H9 (cell line): ENCODE results near the gene PITPNM3. TPM values are rescaled to one million over a fixed set of nuclear protein-coding genes. Genes with fewer than 3 reads are reported as not detected.

Experiments used
- DNase-seq: peaks from one replicate; pipeline ENCODE4 v3.0.0-alpha.2; 2017
- H2AFZ ChIP-seq: one replicate; pipeline ENCODE4 v1.6.1; 2013; ENCODE audit warnings: mild to moderate bottlenecking, low read length, control low read depth, moderate library complexity
- H2AK5ac ChIP-seq: 2 replicates; pipeline ENCODE4 v1.6.1; 2013; ENCODE audit warnings: low read length, control low read depth, mixed read lengths; ENCODE audit not compliant: insufficient read length
- H2BK120ac ChIP-seq: one replicate; pipeline ENCODE4 v1.6.1; 2013; ENCODE audit warnings: low read depth, mild to moderate bottlenecking, low read length, control low read depth, inconsistent platforms; ENCODE audit not compliant: poor library complexity, severe bottlenecking
- H2BK12ac ChIP-seq: 2 replicates; pipeline ENCODE4 v1.6.1; 2013; ENCODE audit warnings: low read length, control low read depth, mixed read lengths, low read depth; ENCODE audit not compliant: insufficient read length
- H2BK15ac ChIP-seq: 2 replicates; pipeline ENCODE4 v1.6.1; 2013; ENCODE audit warnings: low read depth, low read length, control low read depth
- H2BK20ac ChIP-seq: one replicate; pipeline ENCODE4 v1.6.1; 2013; ENCODE audit warnings: low read depth, mild to moderate bottlenecking, low read length, control low read depth, inconsistent platforms; ENCODE audit not compliant: poor library complexity, severe bottlenecking
- H2BK5ac ChIP-seq: 2 replicates; pipeline ENCODE4 v1.6.1; 2013; ENCODE audit warnings: low read length, control low read depth, mixed read lengths; ENCODE audit not compliant: insufficient read length
- H3K14ac ChIP-seq: 2 replicates; pipeline ENCODE4 v1.6.1; 2013; ENCODE audit warnings: low read length, control low read depth; ENCODE audit not compliant: insufficient read depth
- H3K18ac ChIP-seq: 2 replicates; pipeline ENCODE4 v1.6.1; 2013; ENCODE audit warnings: low read depth, mild to moderate bottlenecking, mixed read lengths, low read length, control low read depth; ENCODE audit not compliant: insufficient read length
- H3K23ac ChIP-seq: 2 replicates; pipeline ENCODE4 v1.6.1; 2013; ENCODE audit warnings: low read length, control low read depth, mixed read lengths, low read depth; ENCODE audit not compliant: insufficient read length
- H3K23me2 ChIP-seq: 2 replicates; pipeline ENCODE4 v1.6.1; 2013; ENCODE audit warnings: low read depth, mild to moderate bottlenecking, mixed read lengths, low read length, control low read depth; ENCODE audit not compliant: insufficient read length, poor library complexity, severe bottlenecking
- H3K27ac ChIP-seq: 2 replicates; pipeline ENCODE4 v1.5.1; 2013; ENCODE audit warnings: low read length, control low read depth, mixed read lengths, low read depth; ENCODE audit not compliant: insufficient read length
- H3K27me3 ChIP-seq: 2 replicates; pipeline ENCODE4 v1.6.1; 2013; ENCODE audit warnings: low read length, control low read depth, inconsistent platforms; ENCODE audit not compliant: insufficient read depth
- H3K4ac ChIP-seq: 2 replicates; pipeline ENCODE4 v1.6.1; 2013; ENCODE audit warnings: low read depth, mild to moderate bottlenecking, control low read depth, inconsistent platforms, low read length, moderate library complexity
- H3K4me1 ChIP-seq: 2 replicates; pipeline ENCODE4 v1.6.1; 2013; ENCODE audit warnings: low read length, control low read depth, inconsistent platforms; ENCODE audit not compliant: insufficient read depth
- H3K4me2 ChIP-seq: 2 replicates; pipeline ENCODE4 v1.6.1; 2013; ENCODE audit warnings: low read length, control low read depth, mixed read lengths; ENCODE audit not compliant: insufficient read length, insufficient read depth
- H3K56ac ChIP-seq: 2 replicates; pipeline ENCODE4 v1.6.1; 2013; ENCODE audit warnings: low read depth, mild to moderate bottlenecking, mixed read lengths, low read length, control low read depth; ENCODE audit not compliant: insufficient read length
- H3K79me1 ChIP-seq: 2 replicates; pipeline ENCODE4 v1.6.1; 2013; ENCODE audit warnings: low read depth, mild to moderate bottlenecking, moderate library complexity, low read length, control low read depth, inconsistent platforms; ENCODE audit not compliant: insufficient read depth, poor library complexity, severe bottlenecking
- H3K79me2 ChIP-seq: 2 replicates; pipeline ENCODE4 v1.6.1; 2013; ENCODE audit warnings: low read length, control low read depth, inconsistent platforms; ENCODE audit not compliant: insufficient read depth
- H3K9ac ChIP-seq: 2 replicates; pipeline ENCODE4 v1.6.1; 2013; ENCODE audit warnings: low read length, control low read depth, mixed read lengths; ENCODE audit not compliant: insufficient read length; ENCODE audit errors: extremely low read depth
- H3K9me3 ChIP-seq: one replicate; pipeline ENCODE4 v1.6.1; 2013; ENCODE audit warnings: low read depth, low read length, inconsistent platforms; ENCODE audit not compliant: control insufficient read depth
- H3T11ph ChIP-seq: one replicate; pipeline ENCODE4 v1.6.1; 2013; ENCODE audit warnings: mild to moderate bottlenecking, low read length, control low read depth, inconsistent platforms
- H4K20me1 ChIP-seq: one replicate; pipeline ENCODE4 v1.6.1; 2013; ENCODE audit not compliant: control insufficient read depth, insufficient read length, insufficient read depth
- H4K5ac ChIP-seq: 2 replicates; pipeline ENCODE4 v1.6.1; 2013; ENCODE audit warnings: low read depth, mild to moderate bottlenecking, mixed read lengths, low read length, control low read depth; ENCODE audit not compliant: insufficient read length
- H4K8ac ChIP-seq: replicated peaks from 2 replicates; pipeline ENCODE4 v1.6.1; 2013; ENCODE audit warnings: low read length, control low read depth, mixed read lengths, low read depth; ENCODE audit not compliant: insufficient read length
- H4K91ac ChIP-seq: 2 replicates; pipeline ENCODE4 v1.6.1; 2013; ENCODE audit warnings: low read depth, mild to moderate bottlenecking, moderate library complexity, mixed read lengths, low read length, control low read depth; ENCODE audit not compliant: insufficient read length
- H3K27ac Mint-ChIP-seq, 3 experiments: 2 replicates in 2 of 3; 3 replicates in 1 of 3; pipeline ENCODE4 v1.8.0; 2020 to 2021; ENCODE audit warnings: mixed read lengths in 3 of 3, mild to moderate bottlenecking in 1 of 3, moderate library complexity in 1 of 3
- H3K27me3 Mint-ChIP-seq: 2 replicates; pipeline ENCODE4 v1.8.0; 2021; ENCODE audit warnings: low read depth, mild to moderate bottlenecking, moderate library complexity, mixed read lengths
- H3K36me3 Mint-ChIP-seq, 3 experiments: 2 replicates in 2 of 3; 3 replicates in 1 of 3; pipeline ENCODE4 v1.8.0; 2020 to 2021; ENCODE audit warnings: low read depth in 3 of 3, mixed read lengths in 3 of 3; ENCODE audit not compliant: insufficient read depth in 1 of 3
- H3K4me1 Mint-ChIP-seq, 2 experiments: 2 replicates each; pipeline ENCODE4 v1.8.0; 2020; ENCODE audit warnings: mixed read lengths in 2 of 2
- H3K4me3 Mint-ChIP-seq, 2 experiments: 2 replicates in 1 of 2; 3 replicates in 1 of 2; pipeline ENCODE4 v1.8.0; 2020 to 2021; ENCODE audit warnings: mild to moderate bottlenecking in 2 of 2, mixed read lengths in 2 of 2, moderate library complexity in 1 of 2
- H3K9me3 Mint-ChIP-seq, 2 experiments: 2 replicates in 1 of 2; 3 replicates in 1 of 2; pipeline ENCODE4 v1.8.0; 2020; ENCODE audit warnings: mild to moderate bottlenecking in 2 of 2, mixed read lengths in 2 of 2, moderate library complexity in 1 of 2
- WGBS: extraction: QIAGEN DNeasy Blood & Tissue Kit; methylation state at CpG from one replicate; pipeline ENCODE4 v1.1.7; 2013; ENCODE audit warnings: missing lambda C conversion rate, low lambda C conversion rate, mixed read lengths; ENCODE audit not compliant: insufficient read length; ENCODE audit errors: extremely low coverage; 5-methylcytosine and 5-hydroxymethylcytosine counted together
- total RNA-seq: library from RNA; stranded (reverse); gene quantifications from 2 replicates; pipeline ENCODE4 v1.2.1, GENCODE V29; 2021
- TF ChIP-seq, protein P1 (sequence below): fragments of 200-600 bp; sonication (generic); conservative IDR thresholded peaks from 3 replicates; pipeline ENCODE4 v1.8.0; 2021; ENCODE audit warnings: antibody characterized with exemption, mild to moderate bottlenecking

Gene PITPNM3
- total RNA-seq, 1 experiment from 2014 or later, result 3.4 TPM

DNA sequence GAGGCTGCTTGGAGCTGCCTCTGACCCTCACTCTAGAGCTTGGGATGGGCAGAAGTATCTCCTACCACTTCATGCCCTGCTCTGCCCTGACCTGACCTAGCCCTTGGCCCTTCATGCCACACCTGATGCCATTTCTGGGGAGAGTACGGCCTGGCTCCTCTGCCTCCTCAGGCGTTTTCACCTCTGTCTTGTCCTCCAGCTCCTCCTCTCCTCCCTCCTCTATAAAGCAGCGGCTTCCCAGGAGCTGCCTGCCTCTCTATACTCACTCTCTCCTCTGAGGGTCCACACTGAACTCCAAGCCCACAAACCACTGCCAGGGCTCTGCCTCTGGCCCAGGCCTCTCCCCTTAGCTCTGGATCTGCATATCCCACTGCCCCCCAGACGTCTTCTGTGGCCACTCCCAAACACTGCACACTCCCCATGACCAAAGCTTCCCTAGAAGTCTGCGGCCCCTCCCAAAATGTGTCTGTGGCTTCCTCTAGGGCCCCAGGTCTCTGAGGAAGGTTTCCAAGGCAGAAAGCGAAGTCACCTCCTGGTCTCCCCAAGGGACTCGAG, 52.6 kb downstream of the PITPNM3 start:
- Histone ChIP-seq H3K14ac (no peak overlapping the region), H2BK120ac (no peak overlapping the region), H4K91ac (no peak overlapping the region), H3K56ac (no peak overlapping the region), H4K8ac (no peak overlapping the region), H3K4ac (no peak overlapping the region), H3K23me2 (no peaks in the 10 kb centered on the region), H4K20me1 (no peaks in the 10 kb centered on the region), H3T11ph (no peak overlapping the region), H2AK5ac (no peak overlapping the region), H2AFZ (no peak overlapping the region), H3K79me1 (no peaks in the 10 kb centered on the region), H2BK20ac (no peak overlapping the region), H3K18ac (no peak overlapping the region), H2BK5ac (no peak overlapping the region), H3K79me2 (no peaks in the 10 kb centered on the region), H3K27ac (no peak overlapping the region), H3K9ac (no peak overlapping the region), H4K5ac (no peak overlapping the region), H2BK12ac (no peak overlapping the region), H2BK15ac (no peak overlapping the region), H3K23ac (no peak overlapping the region), H3K9me3 (no peaks in the 10 kb centered on the region), H3K4me1 (no peaks in the 10 kb centered on the region), H3K4me2 (no peak overlapping the region), H3K27me3 (no peaks in the 10 kb centered on the region)
- Mint-ChIP-seq H3K27me3 (peaks cover 9% of the 10 kb centered on the region), H3K36me3 (peaks cover 0 to 6% (median 5%) of the 10 kb centered on the region in 3 experiments; a peak in 2 of 7 replicates), H3K27ac (peak overlapping the region in 2 of 3 experiments; percentile 44 to 87; a peak in 2 of 7 replicates), H3K4me3 (no peak overlapping the region), H3K9me3 (peaks cover 2 to 4% of the 10 kb centered on the region in 2 experiments; a peak in 4 of 5 replicates), H3K4me1 (peaks cover 13 to 14% of the 10 kb centered on the region in 2 experiments)
- TF ChIP-seq, protein P1, sequence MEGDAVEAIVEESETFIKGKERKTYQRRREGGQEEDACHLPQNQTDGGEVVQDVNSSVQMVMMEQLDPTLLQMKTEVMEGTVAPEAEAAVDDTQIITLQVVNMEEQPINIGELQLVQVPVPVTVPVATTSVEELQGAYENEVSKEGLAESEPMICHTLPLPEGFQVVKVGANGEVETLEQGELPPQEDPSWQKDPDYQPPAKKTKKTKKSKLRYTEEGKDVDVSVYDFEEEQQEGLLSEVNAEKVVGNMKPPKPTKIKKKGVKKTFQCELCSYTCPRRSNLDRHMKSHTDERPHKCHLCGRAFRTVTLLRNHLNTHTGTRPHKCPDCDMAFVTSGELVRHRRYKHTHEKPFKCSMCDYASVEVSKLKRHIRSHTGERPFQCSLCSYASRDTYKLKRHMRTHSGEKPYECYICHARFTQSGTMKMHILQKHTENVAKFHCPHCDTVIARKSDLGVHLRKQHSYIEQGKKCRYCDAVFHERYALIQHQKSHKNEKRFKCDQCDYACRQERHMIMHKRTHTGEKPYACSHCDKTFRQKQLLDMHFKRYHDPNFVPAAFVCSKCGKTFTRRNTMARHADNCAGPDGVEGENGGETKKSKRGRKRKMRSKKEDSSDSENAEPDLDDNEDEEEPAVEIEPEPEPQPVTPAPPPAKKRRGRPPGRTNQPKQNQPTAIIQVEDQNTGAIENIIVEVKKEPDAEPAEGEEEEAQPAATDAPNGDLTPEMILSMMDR, result no peak
- no peak for DNase-seq
- WGBS, result no CpG with 5 or more reads among the region's 7 CpGs
